Activated T-helper 1 cell treated with anti-CD3 and anti-CD28 coated beads, Interleukin-12 subunit alpha, Interleukin-12 subunit beta, Interleukin-2, Interleukin-4 antibody, amounts not matched to agents 30 ng/mL and 10 ng/mL and 1 ng/mL, durations not matched to agents 14 hours and 24 hours and 36 hours (primary cell): ENCODE results near the gene DMBT1. TPM values are rescaled to one million over a fixed set of nuclear protein-coding genes. Genes with fewer than 3 reads are reported as not detected.

Source experiments
- DNase-seq: peaks from one replicate; pipeline ENCODE4 v3.0.0; 2021; ENCODE audit warnings: low spot score
- H3K27ac Mint-ChIP-seq: one replicate; pipeline ENCODE4 v1.8.0; 2021; ENCODE audit warnings: mild to moderate bottlenecking, mixed read lengths
- H3K27me3 Mint-ChIP-seq: one replicate; pipeline ENCODE4 v1.8.0; 2022; ENCODE audit warnings: mild to moderate bottlenecking, moderate library complexity, mixed read lengths; ENCODE audit not compliant: insufficient read depth
- H3K36me3 Mint-ChIP-seq: one replicate; pipeline ENCODE4 v1.8.0; 2021; ENCODE audit warnings: low read depth, mixed read lengths
- H3K4me1 Mint-ChIP-seq: one replicate; pipeline ENCODE4 v1.8.0; 2021; ENCODE audit warnings: low read depth, mixed read lengths
- H3K4me3 Mint-ChIP-seq: one replicate; pipeline ENCODE4 v1.8.0; 2021; ENCODE audit warnings: mild to moderate bottlenecking, moderate library complexity, mixed read lengths
- H3K9me3 Mint-ChIP-seq: one replicate; pipeline ENCODE4 v1.8.0; 2021; ENCODE audit warnings: mixed read lengths
- intact Hi-C: fragments of 100-400 bp; cut with micrococcal nuclease; formaldehyde crosslinking; loops from one replicate; pipeline ENCODE4 v1.15.1; 2024
- total RNA-seq: library from RNA; stranded (reverse); gene quantifications from 2 replicates; pipeline ENCODE4 v1.2.3, GENCODE V29; 2022

Gene DMBT1
- total RNA-seq, 1 donor from 2014 or later, result not detected

- H3K4me3 Mint-ChIP-seq, result no peak overlapping the region
- H3K36me3 Mint-ChIP-seq, result no peaks in the 10 kb centered on the region
- no peak for DNase-seq
- H3K9me3 Mint-ChIP-seq, result no peaks in the 10 kb centered on the region
- H3K27ac Mint-ChIP-seq, result no peak overlapping the region
- intact Hi-C loops, result no loop called here
- no peaks in the 10 kb centered on the region for H3K4me1 Mint-ChIP-seq
- H3K27me3 Mint-ChIP-seq, result no peaks in the 10 kb centered on the region
Measured at GRCh38 chr10:122682522-122682921, 122.0 kb downstream of the DMBT1 start.

- Mint-ChIP-seq H3K4me1 (no peaks in the 10 kb centered on the region), H3K27ac (no peak overlapping the region), H3K4me3 (no peak overlapping the region), H3K36me3 (no peaks in the 10 kb centered on the region), H3K9me3 (no peaks in the 10 kb centered on the region), H3K27me3 (peaks cover 6% of the 10 kb centered on the region)
- DNase-seq, result no peak
- intact Hi-C loops, result no loop called here
Measured at GRCh38 chr10:122688293-122688989, 127.9 kb downstream of the DMBT1 start.

DNA sequence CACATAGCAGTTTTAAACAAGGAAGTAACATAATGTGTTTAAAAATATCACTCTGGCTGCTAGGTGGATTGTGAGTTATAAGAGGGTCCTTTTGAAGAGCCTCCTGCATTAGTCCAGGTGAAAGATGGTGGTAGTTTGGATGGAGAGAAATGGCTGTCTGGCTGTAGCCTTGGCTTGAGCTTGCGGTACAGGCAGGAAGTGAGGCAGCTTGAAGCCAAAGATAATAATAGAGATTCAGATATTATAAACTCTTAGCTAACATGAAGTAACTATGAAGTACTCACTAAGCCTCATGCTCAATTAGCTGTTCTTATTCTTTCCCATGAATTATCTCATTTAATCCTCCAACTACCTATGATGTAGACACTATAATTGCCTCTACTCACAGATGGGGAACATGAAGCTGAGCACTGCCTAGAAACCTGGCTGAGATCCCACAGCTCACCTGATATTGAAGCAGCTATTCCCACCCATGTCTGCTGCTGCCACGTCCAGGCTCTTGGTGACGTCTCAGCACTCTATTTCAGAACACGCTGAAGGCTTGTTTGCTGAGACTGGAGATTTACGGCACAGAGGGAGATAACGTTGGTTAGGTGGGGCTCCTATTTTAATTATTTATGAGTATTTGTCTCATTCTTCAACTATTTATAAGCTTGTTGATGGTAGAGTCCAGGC lies 128.7 kb downstream of the DMBT1 start:
- no peak for DNase-seq
- no peaks in the 10 kb centered on the region for H3K36me3 Mint-ChIP-seq
- no peaks in the 10 kb centered on the region for H3K9me3 Mint-ChIP-seq
- no peaks in the 10 kb centered on the region for H3K4me1 Mint-ChIP-seq
- H3K27me3 Mint-ChIP-seq, result peaks cover 6% of the 10 kb centered on the region
- H3K4me3 Mint-ChIP-seq, result no peak overlapping the region
- no peak overlapping the region for H3K27ac Mint-ChIP-seq
- intact Hi-C loops, result no loop called here

DNA sequence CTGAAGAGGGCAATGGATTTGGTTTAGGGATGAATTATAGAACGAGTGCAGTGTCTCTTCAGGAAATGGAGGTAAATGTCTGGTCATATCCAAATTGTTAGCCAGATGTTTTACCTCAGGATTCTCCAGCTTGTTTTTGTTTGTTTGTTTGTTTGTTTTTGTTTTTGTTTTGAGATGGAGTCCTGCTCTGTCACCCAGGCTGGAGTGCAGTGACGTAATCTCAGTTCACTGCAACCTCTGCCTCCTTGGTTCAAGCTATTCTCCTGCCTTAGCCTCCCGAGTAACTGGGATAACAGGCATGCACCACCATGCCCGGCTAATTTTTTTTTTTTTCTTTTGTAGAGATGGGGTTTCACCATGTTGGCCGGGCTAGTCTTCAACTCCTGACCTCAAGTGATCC lies 132.2 kb downstream of the DMBT1 start:
- peaks cover 6% of the 10 kb centered on the region for H3K27me3 Mint-ChIP-seq
- H3K4me1 Mint-ChIP-seq, result no peaks in the 10 kb centered on the region
- H3K9me3 Mint-ChIP-seq, result no peaks in the 10 kb centered on the region
- intact Hi-C loops, result no loop called here
- no peak overlapping the region for H3K4me3 Mint-ChIP-seq
- no peak for DNase-seq
- no peak overlapping the region for H3K27ac Mint-ChIP-seq
- no peaks in the 10 kb centered on the region for H3K36me3 Mint-ChIP-seq

Other genes starting within 250 kb of the DMBT1 start
- gene PLEKHA1, start 186.0 kb upstream of the DMBT1 start, total RNA-seq, result 4.1 and 5.6 TPM in 2 replicates
- not detected in 2 replicates for gene ARMS2, start 106.1 kb upstream of the DMBT1 start, total RNA-seq
- not detected in 2 replicates for gene HTRA1, start 99.2 kb upstream of the DMBT1 start, total RNA-seq
- gene C10orf120, start 139.1 kb downstream of the DMBT1 start, total RNA-seq, result not detected in 2 replicates